OCI-LY3 (cell line): ENCODE data around the gene VPS25.

Source experiments
- H2AFZ ChIP-seq: fragments of 200-600, 300-600 bp; shearing (Covaris generic); 2 replicates; pipeline ENCODE4 v1.6.0; 2014; ENCODE audit warnings: antibody characterized with exemption, low read depth, low read length
- H3K27ac ChIP-seq: fragments of 200-600, 300-600 bp; sonication (generic); 2 replicates; pipeline ENCODE4 v1.5.1; 2014; ENCODE audit warnings: mild to moderate bottlenecking, low read length, moderate library complexity, mixed read lengths
- H3K27me3 ChIP-seq: fragments of 200-600, 300-600 bp; sonication (generic); 2 replicates; pipeline ENCODE4 v1.6.1; 2014; ENCODE audit warnings: low read depth, low read length, mixed read lengths
- H3K36me3 ChIP-seq: fragments of 200-600, 300-600 bp; sonication (generic); replicated peaks from 2 replicates; pipeline ENCODE3; 2014; ENCODE audit warnings: low read depth, low read length, mixed read lengths
- H3K4me1 ChIP-seq: fragments of 300-600, 200-600 bp; sonication (generic); 2 replicates; pipeline ENCODE4 v1.6.1; 2014; ENCODE audit warnings: low read length, mixed read lengths
- H3K4me2 ChIP-seq: fragments of 200-600, 300-600 bp; sonication (generic); 2 replicates; pipeline ENCODE4 v1.6.1; 2014; ENCODE audit warnings: low read length, mixed read lengths
- H3K4me3 ChIP-seq: fragments of 300-600, 200-600 bp; sonication (generic); 2 replicates; pipeline ENCODE4 v1.5.1; 2014; ENCODE audit warnings: antibody characterized with exemption, mild to moderate bottlenecking, low read length, moderate library complexity
- H3K79me2 ChIP-seq: fragments of 300-600, 200-600 bp; shearing (Covaris generic); 2 replicates; pipeline ENCODE4 v1.6.1; 2014; ENCODE audit warnings: mild to moderate bottlenecking, low read length, mixed read lengths
- H3K9ac ChIP-seq: fragments of 300-600, 200-600 bp; shearing (Covaris generic); 2 replicates; pipeline ENCODE4 v1.6.0; 2014; ENCODE audit warnings: mild to moderate bottlenecking, low read length, moderate library complexity
- H3K9me3 ChIP-seq: fragments of 200-600, 300-600 bp; shearing (Covaris generic); 2 replicates; pipeline ENCODE4 v1.6.1; 2014; ENCODE audit warnings: low read length, mixed read lengths; ENCODE audit not compliant: insufficient read depth
- H4K20me1 ChIP-seq: fragments of 200-600, 300-600 bp; sonication (generic); 2 replicates; pipeline ENCODE4 v1.6.1; 2016; ENCODE audit warnings: low read length, mixed read lengths; ENCODE audit not compliant: insufficient read depth
- CTCF ChIP-seq: fragments of 200-600, 300-600 bp; sonication (generic); IDR thresholded peaks from 2 replicates; pipeline ENCODE4 v1.5.1; 2014; ENCODE audit warnings: antibody characterized with exemption, low read length, low read depth
- EZH2phosphoT487 ChIP-seq: fragments of 200-600 bp; shearing (Covaris generic); IDR thresholded peaks from 2 replicates; pipeline ENCODE4 v1.6.1; 2018; ENCODE audit warnings: antibody characterized with exemption, mixed run types, low read depth

Gene VPS25

DNA sequence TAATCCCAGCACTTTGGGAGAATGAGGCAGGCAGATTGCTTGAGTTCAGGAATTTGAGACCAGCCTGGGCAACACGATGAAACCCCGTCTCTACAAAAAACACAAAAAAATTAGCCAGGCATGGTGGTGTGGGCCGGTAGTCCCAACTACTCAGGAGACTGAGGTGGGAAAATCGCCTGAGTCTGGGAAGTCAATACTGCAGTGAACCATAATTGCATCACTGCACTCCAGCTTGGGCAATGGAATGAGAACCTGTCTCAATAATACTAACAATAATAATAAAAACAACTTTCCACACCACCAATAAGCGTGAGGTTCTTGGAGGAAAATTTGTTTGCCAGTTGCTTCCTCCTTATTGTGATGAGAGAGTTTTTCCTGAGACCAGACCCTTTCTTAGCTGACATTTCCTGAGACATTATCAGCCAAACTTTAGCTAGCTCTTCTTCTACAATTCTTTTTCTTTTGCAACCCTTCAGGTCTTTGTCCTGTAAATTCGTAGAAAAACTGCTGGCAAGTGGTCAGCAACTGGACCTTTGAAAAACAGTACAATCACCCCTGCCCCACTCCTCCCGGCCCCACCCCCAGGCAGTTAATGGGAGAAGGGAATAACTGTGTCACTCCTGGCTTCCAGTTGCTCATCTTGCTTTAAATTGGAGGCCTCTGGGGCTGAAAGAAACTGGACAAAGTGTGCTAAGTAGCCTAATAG, 24.9 kb upstream of the VPS25 start:
- Histone ChIP-seq H3K9ac (no peak overlapping the region), H3K4me2 (no peak overlapping the region), H3K4me1 (peaks cover 23% of the 10 kb centered on the region), H3K4me3 (no peak overlapping the region), H3K79me2 (peaks cover 12% of the 10 kb centered on the region), H4K20me1 (no peaks in the 10 kb centered on the region), H2AFZ (no peak overlapping the region), H3K36me3 (no peaks in the 10 kb centered on the region), H3K27me3 (no peaks in the 10 kb centered on the region), H3K9me3 (peaks cover 4% of the 10 kb centered on the region; the same call in 1 of the 2 replicates), H3K27ac (no peak overlapping the region)
- TF ChIP-seq EZH2phosphoT487 (no peak), CTCF (no peak)

GRCh38 chr17:42748908-42749798, 24.1 kb upstream of the VPS25 start:
- TF ChIP-seq EZH2phosphoT487 (no peak), CTCF (no peak)
- no peak overlapping the region for H2AFZ ChIP-seq

GRCh38 chr17:42750739-42751344, 22.4 kb upstream of the VPS25 start:
- Histone ChIP-seq H3K27ac (no peak overlapping the region), H3K9me3 (no peaks in the 10 kb centered on the region), H3K36me3 (no peaks in the 10 kb centered on the region), H4K20me1 (no peaks in the 10 kb centered on the region), H3K27me3 (no peaks in the 10 kb centered on the region), H3K4me3 (no peak overlapping the region), H3K9ac (no peak overlapping the region), H3K4me1 (peaks cover 9% of the 10 kb centered on the region), H3K4me2 (peak overlapping the region; percentile 29), H3K79me2 (no peaks in the 10 kb centered on the region), H2AFZ (no peak overlapping the region)
- TF ChIP-seq CTCF, result no peak

More at GRCh38 chr17:42748908-42749798, 24.1 kb upstream of the VPS25 start:
- no peak overlapping the region for H3K9ac ChIP-seq
- peaks cover 4% of the 10 kb centered on the region for H3K79me2 ChIP-seq
- H3K9me3 ChIP-seq, result peaks cover 4% of the 10 kb centered on the region; the same call in 1 of the 2 replicates
- no peaks in the 10 kb centered on the region for H4K20me1 ChIP-seq
- no peak overlapping the region for H3K4me3 ChIP-seq
- no peak overlapping the region for H3K27ac ChIP-seq
- peaks cover 15% of the 10 kb centered on the region for H3K4me1 ChIP-seq
- H3K4me2 ChIP-seq, result no peak overlapping the region
- H3K36me3 ChIP-seq, result no peaks in the 10 kb centered on the region
- no peaks in the 10 kb centered on the region for H3K27me3 ChIP-seq

GRCh38 chr17:42751628-42752027, 21.6 kb upstream of the VPS25 start:
- Histone ChIP-seq H3K9me3 (no peaks in the 10 kb centered on the region), H2AFZ (no peak overlapping the region), H3K36me3 (no peaks in the 10 kb centered on the region), H4K20me1 (no peaks in the 10 kb centered on the region), H3K27ac (no peak overlapping the region), H3K4me2 (no peak overlapping the region), H3K4me3 (no peak overlapping the region), H3K79me2 (no peaks in the 10 kb centered on the region), H3K9ac (no peak overlapping the region), H3K4me1 (peaks cover 9% of the 10 kb centered on the region), H3K27me3 (no peaks in the 10 kb centered on the region)
- TF ChIP-seq EZH2phosphoT487 (no peak), CTCF (no peak)
